ENCODE results near the gene GAB1.

The GAB1 gene

DNA sequence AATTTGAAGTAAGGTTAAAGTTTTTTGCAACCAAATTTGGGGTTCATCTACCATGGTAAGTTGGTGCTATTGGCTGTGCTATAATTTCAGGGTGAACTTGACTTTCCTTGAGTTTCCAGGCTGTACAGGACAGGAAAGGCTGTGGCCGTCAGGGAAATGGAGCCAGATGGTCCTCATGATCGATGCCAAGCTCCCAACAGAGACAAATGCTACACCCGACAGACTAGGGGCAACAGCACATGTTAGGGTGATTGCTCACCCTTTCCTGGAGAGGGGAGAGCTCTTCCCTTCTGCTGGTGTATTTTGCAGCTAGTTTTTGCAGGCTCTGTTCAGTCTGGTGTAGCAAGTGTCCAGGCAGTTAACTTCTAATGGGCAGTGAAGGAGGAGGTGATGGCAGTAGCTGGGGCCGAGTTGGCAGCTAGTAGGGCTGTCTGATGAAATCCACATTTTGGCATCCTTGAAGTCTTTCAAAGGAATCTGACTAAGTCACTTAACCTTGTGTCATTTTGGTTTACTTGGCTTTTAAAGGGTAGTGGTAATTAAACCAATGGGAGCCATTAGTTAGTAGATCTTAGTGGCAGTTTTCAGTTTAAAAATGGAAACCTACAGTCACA lies 47.8 kb downstream of the GAB1 start:
- TF ChIP-seq, protein P1, sequence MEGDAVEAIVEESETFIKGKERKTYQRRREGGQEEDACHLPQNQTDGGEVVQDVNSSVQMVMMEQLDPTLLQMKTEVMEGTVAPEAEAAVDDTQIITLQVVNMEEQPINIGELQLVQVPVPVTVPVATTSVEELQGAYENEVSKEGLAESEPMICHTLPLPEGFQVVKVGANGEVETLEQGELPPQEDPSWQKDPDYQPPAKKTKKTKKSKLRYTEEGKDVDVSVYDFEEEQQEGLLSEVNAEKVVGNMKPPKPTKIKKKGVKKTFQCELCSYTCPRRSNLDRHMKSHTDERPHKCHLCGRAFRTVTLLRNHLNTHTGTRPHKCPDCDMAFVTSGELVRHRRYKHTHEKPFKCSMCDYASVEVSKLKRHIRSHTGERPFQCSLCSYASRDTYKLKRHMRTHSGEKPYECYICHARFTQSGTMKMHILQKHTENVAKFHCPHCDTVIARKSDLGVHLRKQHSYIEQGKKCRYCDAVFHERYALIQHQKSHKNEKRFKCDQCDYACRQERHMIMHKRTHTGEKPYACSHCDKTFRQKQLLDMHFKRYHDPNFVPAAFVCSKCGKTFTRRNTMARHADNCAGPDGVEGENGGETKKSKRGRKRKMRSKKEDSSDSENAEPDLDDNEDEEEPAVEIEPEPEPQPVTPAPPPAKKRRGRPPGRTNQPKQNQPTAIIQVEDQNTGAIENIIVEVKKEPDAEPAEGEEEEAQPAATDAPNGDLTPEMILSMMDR (conservative IDR thresholded peaks at IDR 0.05; ENCODE audit: low read depth, low read length), result no peak
- DNase-seq (ENCODE audit: low read depth), result no peak
- H3K4me3 ChIP-seq (ENCODE audit: low read depth, low read length), result no peak overlapping the region

DNA sequence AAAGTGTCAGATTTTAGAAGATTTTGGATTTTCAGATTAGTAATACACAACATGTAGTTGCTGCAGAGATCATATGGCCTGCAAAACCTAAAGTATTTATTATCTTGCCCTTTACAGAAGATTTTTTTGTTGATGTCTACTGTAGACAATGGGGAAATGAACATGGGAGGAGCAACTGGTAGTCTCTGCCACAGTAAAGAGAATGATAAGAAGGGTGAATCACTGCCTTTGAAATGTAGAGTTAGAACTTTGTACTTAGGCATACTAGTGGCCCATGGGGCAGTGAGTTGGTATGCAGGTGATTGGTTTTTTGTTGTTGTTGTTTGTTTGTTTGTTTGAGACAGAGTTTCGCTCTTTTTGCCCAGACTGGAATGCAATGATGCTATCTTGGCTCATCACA lies 50.1 kb downstream of the GAB1 start:
- no peak overlapping the region for H3K4me3 ChIP-seq (ENCODE audit: low read depth, low read length)
- peak; percentile 35 for DNase-seq (ENCODE audit: low read depth)
- TF ChIP-seq, protein P1 (conservative IDR thresholded peaks at IDR 0.05; ENCODE audit: low read depth, low read length), result no peak

DNA sequence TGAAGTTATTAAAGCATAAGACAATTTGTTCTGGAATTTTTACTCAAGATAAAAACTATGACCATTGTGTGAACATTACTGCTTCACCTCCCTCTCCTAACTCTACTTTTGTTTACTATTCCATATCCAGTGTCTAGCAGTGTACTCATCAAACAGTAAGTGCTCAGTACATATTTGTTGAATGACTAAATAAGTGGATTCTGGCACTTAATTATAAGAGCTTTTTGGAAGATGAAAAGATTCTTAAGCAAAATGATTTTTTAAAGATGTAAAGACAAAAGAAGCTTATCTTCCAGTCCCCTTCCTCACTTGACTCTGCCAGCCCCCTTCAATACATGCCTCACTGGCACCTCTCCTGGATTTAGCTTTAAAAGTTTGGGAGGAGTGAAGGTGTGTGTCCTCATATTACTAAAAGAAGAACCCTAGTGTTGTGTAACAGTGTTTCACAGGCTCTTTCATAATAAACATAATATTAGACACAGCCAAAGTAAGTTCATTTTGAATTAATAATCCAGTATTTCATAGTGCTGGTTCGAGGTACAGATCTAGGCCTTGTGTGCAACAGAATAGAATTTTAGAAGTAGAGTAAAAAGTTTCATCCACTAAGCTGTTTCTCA lies 53.0 kb downstream of the GAB1 start:
- TF ChIP-seq, protein P1 (conservative IDR thresholded peaks at IDR 0.05; ENCODE audit: low read depth, low read length), result no peak
- peak; percentile 71 for DNase-seq (ENCODE audit: low read depth)
- no peak overlapping the region for H3K4me3 ChIP-seq (ENCODE audit: low read depth, low read length)

DNA sequence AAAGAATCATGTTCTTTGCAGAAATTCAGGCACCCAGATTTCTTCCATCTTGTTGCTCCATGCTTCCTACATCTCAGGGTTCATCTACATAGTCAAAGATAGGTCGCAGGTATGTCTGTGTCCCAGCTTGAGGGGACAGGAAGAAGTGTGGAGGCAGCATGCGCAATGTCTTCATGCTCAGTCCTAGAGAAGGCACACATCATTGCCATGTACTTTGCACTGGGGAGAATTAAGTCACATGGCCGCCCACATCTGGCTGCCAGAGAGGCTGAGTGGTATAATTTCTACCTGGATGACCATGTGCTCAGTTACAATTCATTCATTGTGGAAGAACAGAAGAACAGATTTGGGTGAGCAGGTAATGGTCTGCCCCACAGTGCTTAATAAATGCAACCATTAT lies 54.1 kb downstream of the GAB1 start:
- H3K4me3 ChIP-seq (ENCODE audit: low read depth, low read length), result no peak overlapping the region
- TF ChIP-seq, protein P1 (conservative IDR thresholded peaks at IDR 0.05; ENCODE audit: low read depth, low read length), result no peak
- no peak for DNase-seq (ENCODE audit: low read depth)

DNA sequence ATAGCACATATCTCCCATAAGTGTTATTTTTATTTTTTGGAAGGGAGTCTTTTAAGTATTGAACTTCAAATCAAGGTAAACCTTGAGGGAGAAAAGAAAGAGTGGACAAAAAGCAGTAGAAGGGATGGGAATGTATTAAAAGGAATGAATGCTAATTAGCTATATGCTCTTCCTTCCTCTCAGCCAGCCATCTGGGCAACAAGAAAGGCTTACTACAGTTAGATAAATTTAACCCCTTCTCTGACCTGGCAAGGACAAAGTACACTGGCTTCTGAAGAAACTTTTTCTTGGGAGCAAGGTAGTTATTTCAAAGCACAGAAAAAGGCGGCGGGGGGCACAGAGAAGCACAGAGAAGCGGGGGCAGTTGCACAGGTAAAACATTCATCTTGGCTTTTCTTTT lies 54.6 kb downstream of the GAB1 start:
- H3K4me3 ChIP-seq (ENCODE audit: low read depth, low read length), result no peak overlapping the region
- DNase-seq (ENCODE audit: low read depth), result no peak
- TF ChIP-seq, protein P1 (conservative IDR thresholded peaks at IDR 0.05; ENCODE audit: low read depth, low read length), result no peak

DNA sequence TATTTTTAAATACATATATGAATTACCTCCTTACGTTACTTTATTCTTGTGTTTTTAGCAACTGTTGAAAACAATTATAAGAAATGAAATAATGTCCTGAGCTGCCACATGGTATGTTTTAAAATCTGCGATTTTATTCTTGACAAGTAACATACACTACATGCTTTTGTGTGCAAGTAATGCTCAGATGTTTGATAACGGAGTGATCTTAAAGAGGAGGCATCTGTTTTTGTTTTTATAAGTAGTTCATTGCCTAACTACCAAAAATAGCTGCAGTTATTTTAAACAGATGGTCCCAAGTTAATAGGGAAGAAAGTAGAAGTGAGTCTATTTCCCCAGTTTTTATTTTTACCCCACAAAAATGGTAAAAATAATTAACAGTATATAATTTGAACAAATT lies 55.2 kb downstream of the GAB1 start:
- TF ChIP-seq, protein P1 (conservative IDR thresholded peaks at IDR 0.05; ENCODE audit: low read depth, low read length), result no peak
- peak; percentile 83 for DNase-seq (ENCODE audit: low read depth)
- no peak overlapping the region for H3K4me3 ChIP-seq (ENCODE audit: low read depth, low read length)

DNA sequence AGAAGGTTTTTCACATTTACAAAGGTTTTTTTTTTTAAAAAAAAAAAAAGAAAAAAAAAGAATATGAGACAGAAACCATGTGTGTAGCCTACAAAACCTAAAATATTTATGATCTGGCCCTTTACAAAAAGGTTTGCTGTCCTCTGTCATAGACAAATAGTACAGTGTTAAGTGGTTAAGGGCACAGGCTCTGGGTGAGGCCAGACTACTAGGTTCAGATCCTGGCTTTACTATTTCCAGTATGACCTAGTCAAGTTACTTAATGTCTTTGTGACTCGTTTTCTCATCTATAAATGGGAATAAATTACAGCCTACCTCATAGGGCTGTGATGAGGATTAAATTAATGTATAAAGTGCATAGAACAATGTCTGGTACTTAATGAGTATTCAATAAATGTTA lies 56.5 kb downstream of the GAB1 start:
- H3K4me3 ChIP-seq (ENCODE audit: low read depth, low read length), result no peak overlapping the region
- no peak for DNase-seq (ENCODE audit: low read depth)
- TF ChIP-seq, protein P1 (conservative IDR thresholded peaks at IDR 0.05; ENCODE audit: low read depth, low read length), result no peak

Data from choroid plexus epithelial cell (primary cell).